HepG2 (cell line): ENCODE results near the gene GGA1. TPM values are rescaled to one million over a fixed set of nuclear protein-coding genes. Genes with fewer than 3 reads are reported as not detected.

Experiments used
- FOXA3 ChIP-seq: IDR thresholded peaks from 2 replicates; pipeline ENCODE4 v1.6.1; 2016; ENCODE audit warnings: missing genetic modification reagents, missing compliant biosample characterization
- GFI1 ChIP-seq: sonication (generic); formaldehyde crosslinking; IDR thresholded peaks from 2 replicates; pipeline ENCODE4 v1.5.0; 2020; ENCODE audit warnings: missing genetic modification reagents, mild to moderate bottlenecking, borderline replicate concordance
- HDAC1 ChIP-seq: sonication (generic); formaldehyde crosslinking; IDR thresholded peaks from 2 replicates; pipeline ENCODE4 v1.5.1; 2020; ENCODE audit warnings: mild to moderate bottlenecking, missing genetic modification reagents
- HIVEP1 ChIP-seq: sonication (generic); formaldehyde crosslinking; IDR thresholded peaks from 2 replicates; pipeline ENCODE4 v1.4.0; 2020; ENCODE audit warnings: mild to moderate bottlenecking, missing genetic modification reagents
- MAZ ChIP-seq, 2 experiments: sonication (generic) in 1 of 2; formaldehyde crosslinking in 1 of 2; IDR thresholded peaks; 2 replicates each; pipeline versions ENCODE4 v1.5.0 to v1.6.1; 2012 to 2020; ENCODE audit warnings: low read depth in 2 of 2, mild to moderate bottlenecking in 2 of 2, borderline replicate concordance in 1 of 2, improper control_type of control experiment in 1 of 2, low read length in 1 of 2, missing genetic modification reagents in 1 of 2, moderate library complexity in 1 of 2
- NFKB2 ChIP-seq: sonication (generic); formaldehyde crosslinking; IDR thresholded peaks from 2 replicates; pipeline ENCODE4 v1.4.0; 2020; ENCODE audit warnings: missing genetic modification reagents, borderline replicate concordance
- NONO ChIP-seq, 2 experiments: fragments of 450-650 bp in 1 of 2; sonication (generic) in 1 of 2; formaldehyde crosslinking in 1 of 2; IDR thresholded peaks in 1 of 2; conservative IDR thresholded peaks in 1 of 2; 2 replicates each; pipeline versions ENCODE4 v1.6.1 to v1.8.0; 2017 to 2022; ENCODE audit warnings: mild to moderate bottlenecking in 1 of 2, missing genetic modification reagents in 1 of 2, moderate library complexity in 1 of 2
- SNAPC4 ChIP-seq: sonication (generic); formaldehyde crosslinking; IDR thresholded peaks from 2 replicates; pipeline ENCODE4 v1.4.0; 2020; ENCODE audit warnings: mild to moderate bottlenecking, missing genetic modification reagents
- TARDBP ChIP-seq: sonication (generic); formaldehyde crosslinking; IDR thresholded peaks from 2 replicates; pipeline ENCODE4 v1.8.0; 2022; ENCODE audit warnings: mild to moderate bottlenecking, missing genetic modification reagents
- YY1 ChIP-seq: IDR thresholded peaks from 2 replicates; pipeline ENCODE4 v1.6.1; 2011; ENCODE audit warnings: low read length, low read depth, moderate library complexity, mild to moderate bottlenecking; ENCODE audit not compliant: insufficient read depth, insufficient replicate concordance
- ZNF687 ChIP-seq: sonication (generic); formaldehyde crosslinking; IDR thresholded peaks from 2 replicates; pipeline ENCODE4 v1.5.1; 2020; ENCODE audit warnings: mild to moderate bottlenecking, missing genetic modification reagents, moderate library complexity
- ZNF784 ChIP-seq: sonication (generic); formaldehyde crosslinking; IDR thresholded peaks from 2 replicates; pipeline ENCODE4 v1.5.1; 2020; ENCODE audit warnings: missing genetic modification reagents, mild to moderate bottlenecking, borderline replicate concordance
- ZSCAN25 ChIP-seq: sonication (generic); formaldehyde crosslinking; IDR thresholded peaks from 2 replicates; pipeline ENCODE4 v1.8.0; 2022; ENCODE audit warnings: mild to moderate bottlenecking, missing genetic modification reagents
- polyA plus RNA-seq, 8 experiments: library from polyadenylated mRNA; depleted of rRNA in 3 of 8; stranded (reverse) in 7 of 8; unstranded in 1 of 8; fragments of >200 nt; fragmentation: Illumina TruSeq in 4 of 8; extraction: Trizol in 4 of 8; gene quantifications; 2 replicates each; pipeline versions ENCODE4 v1.2.1 to v1.2.3, GENCODE V29; 2011 to 2016; ENCODE audit warnings: low read depth in 4 of 8, missing spikeins in 1 of 8, mixed read lengths in 1 of 8; ENCODE audit not compliant: insufficient read depth in 1 of 8
- total RNA-seq, 5 experiments: library from RNA; depleted of rRNA; stranded (reverse); fragments of >200 nt; fragmentation: Illumina TruSeq; extraction: Trizol; gene quantifications; 2 replicates each; pipeline ENCODE4 v1.2.3, GENCODE V29; 2016; ENCODE audit warnings: low read depth in 1 of 5

GGA1 gene
- total and polyA plus RNA-seq, 2 of the 13 experiments (the other 11 are each of a cell fraction or from before 2014, with no cell fraction given): 29.1 to 87.2 TPM

GRCh38 chr22:37639070-37639760 is 30.6 kb downstream of the GGA1 start, which contains the start of gene SH3BP1 (continued):
- TF ChIP-seq ZNF687 (CRISPR knock-in tag) (peak; percentile 65), HIVEP1 (CRISPR knock-in tag) (peak; percentile 58; the same call in 1 of the 2 replicates), ZNF784 (no peak), HDAC1 (CRISPR knock-in tag) (peak; percentile 52), NONO (IDR thresholded peaks at IDR 0.05) (no peak), NONO (CRISPR knock-in tag; conservative IDR thresholded peaks at IDR 0.05) (peak; percentile 19; the same call in 1 of the 2 replicates), SNAPC4 (CRISPR knock-in tag) (0 out of 2 replicates have a peak, but pooled peaks have one; percentile 63), FOXA3 (CRISPR knock-in tag) (0 out of 2 replicates have a peak, but pooled peaks have one; percentile 16), TARDBP (CRISPR knock-in tag) (peak; percentile 27; the same call in 1 of the 2 replicates), MAZ (IDR thresholded peaks at IDR 0.05; ENCODE audit: borderline replicate concordance, low read depth, low read length) (0 out of 2 replicates have a peak, but pooled peaks have one; percentile 23), MAZ (CRISPR knock-in tag; IDR thresholded peaks at IDR 0.05; ENCODE audit: low read depth) (no peak), YY1 (peak; percentile 26), NFKB2 (CRISPR knock-in tag) (peak; percentile 69; the same call in 1 of the 2 replicates), ZSCAN25 (CRISPR knock-in tag) (0 out of 2 replicates have a peak, but pooled peaks have one; percentile 13), GFI1 (peak; percentile 39; the same call in 1 of the 2 replicates)
